Measurements from ENCODE around the gene AGO1.

- no peak for TF ChIP-seq CTCF (IDR thresholded peaks at IDR 0.05)
- TF ChIP-seq POLR2A (IDR thresholded peaks at IDR 0.05), result no peak
Observed at GRCh38 chr1:35886577-35887431, 3.8 kb downstream of the AGO1 start.
